Body of pancreas (tissue), 4 donors: ENCODE data around the gene HS3ST4. TPM values are rescaled to one million over a fixed set of nuclear protein-coding genes. Genes with fewer than 3 reads are reported as not detected.
A peak's percentile ranks its signal among the peaks of the same experiment; 100 is the strongest.

Experiments
- ATAC-seq: fragments of 150-250 bp; one replicate; pipeline ENCODE4 v1.9.1; 2016
- DNase-seq, 4 donors: peaks; one replicate each; pipeline ENCODE4 v3.0.0-alpha.2; 2019
- H3K27ac ChIP-seq, 4 donors: fragments of 200-600 bp; sonication (generic); 1 replicate in 3 of 4; 2 replicates in 1 of 4; pipeline versions ENCODE4 v1.5.1 to v1.6.1; 2016 to 2019; ENCODE audit warnings: mild to moderate bottlenecking in 1 of 4, mixed read lengths in 1 of 4, moderate library complexity in 1 of 4
- H3K27me3 ChIP-seq, 2 donors: fragments of 200-600 bp; sonication (generic); one replicate each; pipeline ENCODE4 v1.6.0; 2016; ENCODE audit warnings: mild to moderate bottlenecking in 1 of 2
- H3K36me3 ChIP-seq, 2 donors: fragments of 200-600 bp; sonication (generic); replicated peaks in 1 of 2; 2 replicates each; pipeline ENCODE4 v1.5.1; 2016; ENCODE audit warnings: low read depth in 2 of 2; ENCODE audit not compliant: insufficient read depth in 1 of 2
- H3K4me1 ChIP-seq: fragments of 200-600 bp; sonication (generic); one replicate; pipeline ENCODE4 v1.6.0; 2016
- H3K4me3 ChIP-seq, 2 donors: fragments of 200-600 bp; sonication (generic); 1 replicate in 1 of 2; 2 replicates in 1 of 2; pipeline ENCODE4 v1.5.1; 2016 to 2019
- H3K9me3 ChIP-seq, 3 donors: fragments of 200-600 bp; sonication (generic); 1 replicate in 2 of 3; 2 replicates in 1 of 3; pipeline ENCODE4 v1.5.1; 2016
- POLR2A ChIP-seq, 3 donors: fragments of 450-650 bp; IDR thresholded peaks; one replicate each; pipeline ENCODE4 v1.6.1; 2016; ENCODE audit warnings: antibody characterized with exemption in 3 of 3, mild to moderate bottlenecking in 2 of 3
- WGBS, 2 donors: methylation state at CpG; one replicate each; pipeline ENCODE4 v1.1.5; 2017; 5-methylcytosine and 5-hydroxymethylcytosine counted together
- intact Hi-C: fragments of 100-400 bp; cut with DNase I; formaldehyde crosslinking; loops from one replicate; pipeline ENCODE4 v1.15.1; 2023
- total RNA-seq, 2 donors: library from RNA; depleted of rRNA; stranded (reverse); fragments of >200 nt; gene quantifications; one replicate each; pipeline ENCODE4 v1.1.0, GENCODE V29; 2016
- TF ChIP-seq, protein P1 (sequence below), 7 experiments: fragments of 450-650 bp in 4 of 7; fragments of 200-600 bp in 3 of 7; sonication (generic) in 3 of 7; IDR thresholded peaks; one replicate each; pipeline ENCODE4 v1.5.1; 2016 to 2019; ENCODE audit warnings: antibody characterized with exemption in 7 of 7

Gene HS3ST4
- total RNA-seq, 2 donors from 2014 or later = not detected

DNA sequence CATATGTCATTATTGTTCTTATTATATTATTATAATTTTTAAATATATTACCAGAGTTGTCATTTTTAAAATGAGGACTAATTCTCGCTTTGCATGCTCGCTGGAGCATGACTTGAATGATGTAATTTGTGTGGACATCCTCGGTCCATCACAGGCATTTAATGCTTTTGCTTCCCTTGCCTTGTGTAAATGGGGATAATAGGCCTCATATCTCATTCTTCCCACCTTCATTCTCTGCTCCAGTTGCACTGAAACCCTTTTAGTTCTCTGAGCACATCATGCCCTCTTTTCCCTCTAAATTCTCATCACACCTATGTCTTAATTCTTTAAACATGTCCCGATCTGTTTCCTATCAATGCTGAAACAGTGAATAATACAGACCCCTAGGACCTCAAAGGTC is 285.4 kb downstream of the HS3ST4 start:
- TF ChIP-seq POLR2A (IDR thresholded peaks at IDR 0.05) = no peak
- TF ChIP-seq, protein P1, sequence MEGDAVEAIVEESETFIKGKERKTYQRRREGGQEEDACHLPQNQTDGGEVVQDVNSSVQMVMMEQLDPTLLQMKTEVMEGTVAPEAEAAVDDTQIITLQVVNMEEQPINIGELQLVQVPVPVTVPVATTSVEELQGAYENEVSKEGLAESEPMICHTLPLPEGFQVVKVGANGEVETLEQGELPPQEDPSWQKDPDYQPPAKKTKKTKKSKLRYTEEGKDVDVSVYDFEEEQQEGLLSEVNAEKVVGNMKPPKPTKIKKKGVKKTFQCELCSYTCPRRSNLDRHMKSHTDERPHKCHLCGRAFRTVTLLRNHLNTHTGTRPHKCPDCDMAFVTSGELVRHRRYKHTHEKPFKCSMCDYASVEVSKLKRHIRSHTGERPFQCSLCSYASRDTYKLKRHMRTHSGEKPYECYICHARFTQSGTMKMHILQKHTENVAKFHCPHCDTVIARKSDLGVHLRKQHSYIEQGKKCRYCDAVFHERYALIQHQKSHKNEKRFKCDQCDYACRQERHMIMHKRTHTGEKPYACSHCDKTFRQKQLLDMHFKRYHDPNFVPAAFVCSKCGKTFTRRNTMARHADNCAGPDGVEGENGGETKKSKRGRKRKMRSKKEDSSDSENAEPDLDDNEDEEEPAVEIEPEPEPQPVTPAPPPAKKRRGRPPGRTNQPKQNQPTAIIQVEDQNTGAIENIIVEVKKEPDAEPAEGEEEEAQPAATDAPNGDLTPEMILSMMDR (IDR thresholded peaks at IDR 0.05) = no peak
- DNase-seq = no peak

DNA sequence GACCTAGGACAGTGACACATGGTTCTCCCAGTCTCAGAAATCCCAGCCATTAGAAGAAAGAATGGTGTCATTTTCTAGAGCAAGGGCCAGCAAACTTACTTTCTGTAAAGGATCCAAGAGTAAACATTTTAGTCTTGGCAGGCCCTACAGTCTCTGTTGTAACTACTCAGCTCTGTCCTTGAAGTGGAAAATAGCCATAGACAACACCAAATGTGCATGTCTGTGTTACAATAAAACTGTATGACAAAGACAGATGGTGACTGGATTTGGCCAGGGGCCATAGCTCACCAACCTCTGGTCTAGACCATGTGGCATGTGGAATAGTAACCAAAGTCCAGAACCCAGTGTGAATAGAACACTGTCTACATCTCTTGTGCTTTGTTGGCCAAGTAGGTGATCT is 286.5 kb downstream of the HS3ST4 start:
- Histone ChIP-seq H3K27ac (no peak overlapping the region), H3K9me3 (no peaks in the 10 kb centered on the region), H3K36me3 (no peaks in the 10 kb centered on the region), H3K27me3 (no peaks in the 10 kb centered on the region), H3K4me1 (peaks cover 8% of the 10 kb centered on the region), H3K4me3 (no peak overlapping the region)
- TF ChIP-seq, protein P1 (IDR thresholded peaks at IDR 0.05) = no peak
- TF ChIP-seq POLR2A (IDR thresholded peaks at IDR 0.05) = no peak
- DNase-seq = peak; percentile 37 to 61 (median 52)
- ATAC-seq = peak; percentile 60
- intact Hi-C loops = no loop called here

More for the DNA sequence above, 285.4 kb downstream of the HS3ST4 start:
- H3K4me3 ChIP-seq = no peak overlapping the region
- H3K36me3 ChIP-seq = no peaks in the 10 kb centered on the region
- WGBS, 2 donors = 88% methylated on average over 4 of the region's 4 CpGs
- ATAC-seq = no peak
- intact Hi-C loops = no loop called here
- no peaks in the 10 kb centered on the region for H3K27me3 ChIP-seq
- no peak overlapping the region for H3K27ac ChIP-seq
- H3K4me1 ChIP-seq = peaks cover 8% of the 10 kb centered on the region
- peaks cover 0 to 4% (median 0%) of the 10 kb centered on the region in 3 donors for H3K9me3 ChIP-seq

DNA sequence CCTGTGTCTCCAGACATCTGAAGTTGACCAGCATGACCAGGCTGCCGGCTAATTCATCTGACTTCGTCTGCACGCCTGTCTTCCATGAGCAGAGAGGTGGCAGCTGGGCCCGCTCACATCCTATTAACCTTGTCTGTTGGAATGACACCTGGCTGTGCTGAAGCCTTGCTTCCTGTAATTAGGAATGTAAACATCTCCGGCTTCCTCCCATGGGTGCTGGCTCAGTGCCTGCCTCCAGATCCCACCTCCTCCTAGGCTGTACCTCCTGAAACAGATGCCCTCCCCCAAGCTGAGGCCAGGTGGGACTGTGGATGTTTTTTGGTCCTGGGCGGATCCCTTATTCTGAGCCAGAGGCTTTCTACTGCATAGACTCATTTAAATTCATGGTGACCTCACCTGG is 296.3 kb downstream of the HS3ST4 start:
- H3K27ac ChIP-seq = no peak overlapping the region
- H3K4me3 ChIP-seq = no peak overlapping the region
- no peaks in the 10 kb centered on the region for H3K36me3 ChIP-seq
- 24 to 43% methylated on average over 4 to 6 of the region's 6 CpGs for WGBS, 2 donors
- H3K4me1 ChIP-seq = no peaks in the 10 kb centered on the region
- no peaks in the 10 kb centered on the region for H3K9me3 ChIP-seq
- intact Hi-C loops = no loop called here
- no peak for DNase-seq
- ATAC-seq = no peak
- H3K27me3 ChIP-seq = no peaks in the 10 kb centered on the region
- TF ChIP-seq POLR2A (IDR thresholded peaks at IDR 0.05) = no peak
- TF ChIP-seq, protein P1 (IDR thresholded peaks at IDR 0.05) = no peak

DNA sequence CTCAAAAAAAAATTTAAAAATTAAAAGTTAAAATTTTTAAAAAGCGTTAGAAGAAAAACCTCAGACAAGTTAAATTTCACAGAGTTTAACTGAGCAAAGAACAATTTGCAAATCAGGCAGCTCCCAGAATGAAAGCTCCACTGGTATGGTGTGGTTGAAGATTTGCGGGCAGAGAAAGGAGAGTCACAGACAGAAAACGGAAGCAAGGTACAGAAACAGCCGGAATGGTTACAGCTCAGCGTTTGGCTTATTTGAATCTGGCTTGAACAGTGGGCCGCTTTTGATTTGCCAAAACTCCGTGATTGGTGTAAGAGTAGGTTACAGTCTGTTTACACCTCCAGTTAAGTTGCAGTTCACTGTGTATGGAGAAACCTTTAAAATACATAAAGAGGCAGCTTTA is 297.1 kb downstream of the HS3ST4 start:
- H3K9me3 ChIP-seq = no peaks in the 10 kb centered on the region
- DNase-seq (no peak), ATAC-seq (no peak)
- H3K27me3 ChIP-seq = no peaks in the 10 kb centered on the region
- no peak overlapping the region for H3K27ac ChIP-seq
- intact Hi-C loops = no loop called here
- H3K4me1 ChIP-seq = no peaks in the 10 kb centered on the region
- TF ChIP-seq, protein P1 (IDR thresholded peaks at IDR 0.05) = no peak
- TF ChIP-seq POLR2A (IDR thresholded peaks at IDR 0.05) = no peak
- 70 to 72% methylated on average over 7 of the region's 7 CpGs for WGBS, 2 donors
- no peak overlapping the region for H3K4me3 ChIP-seq
- no peaks in the 10 kb centered on the region for H3K36me3 ChIP-seq

DNA sequence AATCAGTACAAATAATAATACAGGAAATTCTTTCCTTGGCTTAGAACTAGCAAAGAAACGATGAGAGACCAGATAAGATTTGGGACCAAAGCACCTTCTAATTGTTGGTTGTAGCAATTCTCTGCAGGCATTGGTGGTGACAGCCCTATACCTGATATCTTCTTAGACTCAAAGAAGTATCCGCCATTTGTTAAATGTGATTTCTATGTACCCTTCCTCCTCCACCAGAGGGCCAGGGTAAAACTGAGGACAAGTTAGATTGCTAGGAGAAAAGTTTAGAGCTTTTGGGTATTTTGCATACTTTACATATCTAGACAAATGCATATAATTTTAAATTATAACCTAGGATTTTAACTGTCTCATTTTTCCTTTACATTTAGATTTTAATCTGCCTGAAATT is 304.3 kb downstream of the HS3ST4 start:
- Histone ChIP-seq H3K4me3 (no peak overlapping the region), H3K4me1 (no peaks in the 10 kb centered on the region), H3K27ac (no peak overlapping the region), H3K9me3 (no peaks in the 10 kb centered on the region), H3K27me3 (no peaks in the 10 kb centered on the region), H3K36me3 (no peaks in the 10 kb centered on the region)
- TF ChIP-seq, protein P1 (IDR thresholded peaks at IDR 0.05) = no peak
- TF ChIP-seq POLR2A (IDR thresholded peaks at IDR 0.05) = no peak
- 57 to 63% methylated on average over 2 of the region's 2 CpGs for WGBS, 2 donors
- DNase-seq = no peak
- no peak for ATAC-seq
- intact Hi-C loops = no loop called here
